ENCODE results near the gene MRS2.

MRS2 gene

DNA sequence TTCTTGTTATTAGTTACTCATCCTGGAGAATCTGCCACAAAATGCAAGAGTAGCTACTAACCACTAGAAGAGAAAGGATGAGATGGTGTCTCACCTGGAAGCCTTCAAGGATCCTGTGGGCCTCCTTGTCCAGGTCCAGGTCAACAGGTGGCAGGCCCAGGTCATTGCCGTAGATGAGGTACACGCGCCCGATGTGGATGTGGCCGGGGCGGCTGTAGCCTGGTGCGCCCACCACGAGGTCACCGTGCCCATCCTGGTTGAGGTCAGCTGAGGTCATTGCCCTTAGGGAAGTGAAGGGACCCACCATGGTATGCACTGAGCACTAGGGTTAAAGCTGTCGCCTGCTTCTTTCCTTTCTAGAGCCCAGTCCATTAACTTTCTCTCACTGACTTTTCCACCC, 51.2 kb downstream of the MRS2 start:
- H2AFZ ChIP-seq (ENCODE audit: low read depth, low read length), result no peak overlapping the region
- H3K36me3 ChIP-seq (replicated peaks; ENCODE audit: low read depth, low read length), result no peaks in the 10 kb centered on the region
- H3K4me3 ChIP-seq (ENCODE audit: low read length), result no peak overlapping the region
- H3K27ac ChIP-seq (ENCODE audit: low read length), result no peak overlapping the region
- H3K9me3 ChIP-seq (ENCODE audit: insufficient read depth, low read length), result no peaks in the 10 kb centered on the region
- no peaks in the 10 kb centered on the region for H3K79me2 ChIP-seq (ENCODE audit: low read length)
- H4K20me1 ChIP-seq (ENCODE audit: insufficient read depth, low read length), result no peaks in the 10 kb centered on the region
- TF ChIP-seq CTCF (IDR thresholded peaks at IDR 0.05; ENCODE audit: low read depth, low read length) (no peak), EZH2phosphoT487 (IDR thresholded peaks at IDR 0.05; ENCODE audit: low read depth) (no peak)
- no peak overlapping the region for H3K4me2 ChIP-seq (ENCODE audit: low read length)
- H3K9ac ChIP-seq (ENCODE audit: low read length), result no peak overlapping the region
- no peaks in the 10 kb centered on the region for H3K4me1 ChIP-seq (ENCODE audit: low read length)
- no peaks in the 10 kb centered on the region for H3K27me3 ChIP-seq (ENCODE audit: low read depth, low read length)

GRCh38 chr6:24454452-24454851, 51.7 kb downstream of the MRS2 start:
- Histone ChIP-seq H3K4me3 (ENCODE audit: low read length) (no peak overlapping the region), H3K36me3 (replicated peaks; ENCODE audit: low read depth, low read length) (no peaks in the 10 kb centered on the region), H2AFZ (ENCODE audit: low read depth, low read length) (no peak overlapping the region), H4K20me1 (ENCODE audit: insufficient read depth, low read length) (no peaks in the 10 kb centered on the region), H3K4me1 (ENCODE audit: low read length) (no peaks in the 10 kb centered on the region), H3K79me2 (ENCODE audit: low read length) (no peaks in the 10 kb centered on the region), H3K27ac (ENCODE audit: low read length) (no peak overlapping the region), H3K9me3 (ENCODE audit: insufficient read depth, low read length) (no peaks in the 10 kb centered on the region), H3K27me3 (ENCODE audit: low read depth, low read length) (no peaks in the 10 kb centered on the region), H3K9ac (ENCODE audit: low read length) (no peak overlapping the region), H3K4me2 (ENCODE audit: low read length) (no peak overlapping the region)
- TF ChIP-seq EZH2phosphoT487 (IDR thresholded peaks at IDR 0.05; ENCODE audit: low read depth), result no peak
- no peak for TF ChIP-seq CTCF (IDR thresholded peaks at IDR 0.05; ENCODE audit: low read depth, low read length)

- Histone ChIP-seq H3K9me3 (ENCODE audit: insufficient read depth, low read length) (no peaks in the 10 kb centered on the region), H4K20me1 (ENCODE audit: insufficient read depth, low read length) (no peaks in the 10 kb centered on the region), H3K4me3 (ENCODE audit: low read length) (no peak overlapping the region), H3K4me2 (ENCODE audit: low read length) (no peak overlapping the region), H3K27me3 (ENCODE audit: low read depth, low read length) (no peaks in the 10 kb centered on the region), H3K4me1 (ENCODE audit: low read length) (no peaks in the 10 kb centered on the region), H3K27ac (ENCODE audit: low read length) (no peak overlapping the region), H3K79me2 (ENCODE audit: low read length) (no peaks in the 10 kb centered on the region), H3K9ac (ENCODE audit: low read length) (no peak overlapping the region), H2AFZ (ENCODE audit: low read depth, low read length) (no peak overlapping the region), H3K36me3 (replicated peaks; ENCODE audit: low read depth, low read length) (no peaks in the 10 kb centered on the region)
- no peak for TF ChIP-seq CTCF (IDR thresholded peaks at IDR 0.05; ENCODE audit: low read depth, low read length)
- no peak for TF ChIP-seq EZH2phosphoT487 (IDR thresholded peaks at IDR 0.05; ENCODE audit: low read depth)
Observed at GRCh38 chr6:24455061-24455460, 52.3 kb downstream of the MRS2 start.

DNA sequence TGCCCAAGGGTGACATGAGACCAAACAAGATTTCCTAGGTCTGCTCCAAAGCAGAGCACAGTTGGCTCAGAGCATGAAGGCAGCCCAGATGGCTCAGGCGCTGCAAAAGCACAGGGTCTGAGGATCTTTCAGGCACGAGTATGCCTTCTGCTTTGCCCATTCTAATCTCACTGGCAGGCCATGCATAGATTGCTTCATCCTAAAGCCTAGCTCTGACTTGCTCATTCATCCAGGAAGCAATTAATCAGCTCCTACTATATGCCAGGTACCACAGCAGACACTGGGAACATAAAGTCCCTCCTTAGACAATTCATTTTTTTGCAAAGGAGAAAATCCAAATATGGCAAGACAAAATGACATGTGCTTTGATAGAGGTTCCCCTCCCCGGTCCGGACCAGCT, 55.4 kb downstream of the MRS2 start:
- no peak overlapping the region for H3K4me3 ChIP-seq (ENCODE audit: low read length)
- no peak overlapping the region for H3K9ac ChIP-seq (ENCODE audit: low read length)
- TF ChIP-seq EZH2phosphoT487 (IDR thresholded peaks at IDR 0.05; ENCODE audit: low read depth) (no peak), CTCF (IDR thresholded peaks at IDR 0.05; ENCODE audit: low read depth, low read length) (no peak)
- no peaks in the 10 kb centered on the region for H3K36me3 ChIP-seq (replicated peaks; ENCODE audit: low read depth, low read length)
- H3K27me3 ChIP-seq (ENCODE audit: low read depth, low read length), result no peaks in the 10 kb centered on the region
- no peak overlapping the region for H3K27ac ChIP-seq (ENCODE audit: low read length)
- no peak overlapping the region for H2AFZ ChIP-seq (ENCODE audit: low read depth, low read length)
- no peaks in the 10 kb centered on the region for H3K4me1 ChIP-seq (ENCODE audit: low read length)
- no peaks in the 10 kb centered on the region for H3K79me2 ChIP-seq (ENCODE audit: low read length)
- H3K4me2 ChIP-seq (ENCODE audit: low read length), result no peak overlapping the region
- H3K9me3 ChIP-seq (ENCODE audit: insufficient read depth, low read length), result no peaks in the 10 kb centered on the region
- no peaks in the 10 kb centered on the region for H4K20me1 ChIP-seq (ENCODE audit: insufficient read depth, low read length)

All from OCI-LY3 (cell line).